HCT116 (cell line): ENCODE measurements around the gene ALDH5A1. TPM values are rescaled to one million over a fixed set of nuclear protein-coding genes. Genes with fewer than 3 reads are reported as not detected.

Experiments used
- ATAC-seq: fragments of 200-7000 bp; cut with Tn5 transposase; 2 replicates; pipeline ENCODE4 v1.9.1; 2020; ENCODE audit warnings: mild to moderate bottlenecking, moderate library complexity
- BruUV-seq: library from RNA; stranded (reverse); fragments of 400-500 nt; replicated peaks from 2 replicates; lab custom pipeline; 2021; lab: Mats Ljungman, UMichigan
- CTCF ChIA-PET: fragments of 300-600 bp; sonication (Branson Sonifier 250); formaldehyde crosslinking; loops from one replicate; lab custom pipeline; 2021; ENCODE audit warnings: antibody characterized with exemption; lab: Charles Lee
- POLR2A ChIA-PET: fragments of 300-600, 350-600 bp; sonication (Branson Sonifier 250); formaldehyde crosslinking; loops from one replicate; lab custom pipeline; 2021; ENCODE audit warnings: antibody characterized with exemption; lab: Charles Lee
- RAD21 ChIA-PET, 2 experiments: fragments of 300-600 bp; sonication (Branson Sonifier 250); formaldehyde crosslinking; loops; one replicate each; lab custom pipeline; 2023; ENCODE audit warnings: low total read pairs in 2 of 2; ENCODE audit not compliant: uncharacterized antibody in 2 of 2, unreplicated experiment in 2 of 2, low non-redundant PET in 1 of 2; lab: Charles Lee
- DNase-seq: peaks from one replicate; pipeline ENCODE4 v3.0.0-alpha.2; 2010; ENCODE audit warnings: low read depth, low spot score
- H2AFZ ChIP-seq: fragments of 200-600 bp; shearing (Covaris generic), sonication (generic); 2 replicates; pipeline ENCODE4 v1.6.1; 2017; ENCODE audit warnings: low read depth, mixed run types, mixed read lengths, antibody characterized with exemption, low read length; ENCODE audit not compliant: poor library complexity, severe bottlenecking
- H3K27ac ChIP-seq: 2 replicates; pipeline ENCODE4 v1.5.1; 2012; ENCODE audit warnings: low read depth, low read length
- H3K27me3 ChIP-seq: fragments of 200-600 bp; sonication (generic); 2 replicates; pipeline ENCODE4 v1.6.1; 2016; ENCODE audit warnings: mixed run types, low read length, mixed read lengths; ENCODE audit not compliant: insufficient read depth
- H3K36me3 ChIP-seq, 2 experiments: fragments of 200-500 bp in 1 of 2; fragments of 200-600 bp in 1 of 2; sonication (Bioruptor generic) in 1 of 2; sonication (generic) in 1 of 2; 2 replicates each; pipeline versions ENCODE4 v1.5.1 to v1.6.1; 2014 to 2016; ENCODE audit warnings: low read length in 2 of 2, inconsistent platforms in 1 of 2, mixed read lengths in 1 of 2, mixed run types in 1 of 2; ENCODE audit not compliant: insufficient read depth in 2 of 2, control insufficient read depth in 1 of 2
- H3K4me1 ChIP-seq, 2 experiments: fragments of 200-600 bp in 1 of 2; sonication (generic) in 1 of 2; 2 replicates each; pipeline versions ENCODE4 v1.5.1 to v1.6.1; 2012 to 2017; ENCODE audit warnings: low read length in 2 of 2, inconsistent platforms in 1 of 2, mild to moderate bottlenecking in 1 of 2, mixed read lengths in 1 of 2, mixed run types in 1 of 2, moderate library complexity in 1 of 2; ENCODE audit not compliant: insufficient read depth in 2 of 2, control insufficient read depth in 1 of 2
- H3K4me2 ChIP-seq: fragments of 200-600 bp; sonication (generic); 2 replicates; pipeline ENCODE4 v1.6.1; 2017; ENCODE audit warnings: mixed run types, low read length, mixed read lengths
- H3K4me3 ChIP-seq, 2 experiments: fragments of 200-600 bp in 1 of 2; sonication (generic) in 1 of 2; replicated peaks in 1 of 2; 2 replicates each; pipeline ENCODE4 v1.5.1; 2011 to 2016; ENCODE audit warnings: low read length in 2 of 2, control low read depth in 1 of 2, low read depth in 1 of 2, mild to moderate bottlenecking in 1 of 2, mixed read lengths in 1 of 2, mixed run types in 1 of 2
- H3K79me2 ChIP-seq: fragments of 200-600 bp; sonication (generic); 2 replicates; pipeline ENCODE4 v1.6.1; 2017; ENCODE audit warnings: mild to moderate bottlenecking, mixed run types, low read length, moderate library complexity, mixed read lengths; ENCODE audit not compliant: insufficient read depth
- H3K9ac ChIP-seq: fragments of 200-600 bp; sonication (generic); 2 replicates; pipeline ENCODE4 v1.6.1; 2016; ENCODE audit warnings: low read length, mixed read lengths
- H3K9me2 ChIP-seq: fragments of 200-600 bp; sonication (generic), shearing (Covaris generic); 2 replicates; pipeline ENCODE4 v1.6.1; 2017; ENCODE audit warnings: mixed run types, mild to moderate bottlenecking, moderate library complexity; ENCODE audit not compliant: insufficient read depth
- H3K9me3 ChIP-seq, 2 experiments: fragments of 200-500 bp in 1 of 2; fragments of 200-600 bp in 1 of 2; sonication (Bioruptor generic) in 1 of 2; sonication (generic) in 1 of 2; 2 replicates each; pipeline ENCODE4 v1.6.1; 2014 to 2017; ENCODE audit warnings: low read length in 2 of 2, mixed read lengths in 2 of 2, inconsistent platforms in 1 of 2, low read depth in 1 of 2, mild to moderate bottlenecking in 1 of 2, mixed run types in 1 of 2, moderate library complexity in 1 of 2; ENCODE audit not compliant: control insufficient read depth in 1 of 2, insufficient read depth in 1 of 2
- H4K20me1 ChIP-seq: fragments of 200-600 bp; sonication (generic), shearing (Covaris generic); 2 replicates; pipeline ENCODE4 v1.6.1; 2017; ENCODE audit warnings: mixed run types, mild to moderate bottlenecking, moderate library complexity; ENCODE audit not compliant: insufficient read depth
- EGR1 ChIP-seq: IDR thresholded peaks from 2 replicates; pipeline ENCODE4 v1.6.1; 2012; ENCODE audit warnings: low read depth
- ELF1 ChIP-seq: IDR thresholded peaks from 2 replicates; pipeline ENCODE4 v1.6.1; 2012; ENCODE audit warnings: low read depth, borderline replicate concordance
- EZH2 ChIP-seq: fragments of 200-600 bp; sonication (generic); IDR thresholded peaks from 2 replicates; pipeline ENCODE4 v1.6.1; 2017; ENCODE audit warnings: antibody characterized with exemption, mixed run types
- EZH2phosphoT487 ChIP-seq: fragments of 200-600 bp; IDR thresholded peaks from 2 replicates; pipeline ENCODE4 v1.6.1; 2018; ENCODE audit warnings: antibody characterized with exemption, borderline replicate concordance
- FOSL1 ChIP-seq: IDR thresholded peaks from 2 replicates; pipeline ENCODE4 v1.6.1; 2012; ENCODE audit warnings: low read depth
- SIN3A ChIP-seq: IDR thresholded peaks from 2 replicates; pipeline ENCODE4 v1.6.1; 2012; ENCODE audit warnings: low read depth
- SP1 ChIP-seq: IDR thresholded peaks from 2 replicates; pipeline ENCODE4 v1.6.1; 2012; ENCODE audit warnings: low read depth
- TCF7L2 ChIP-seq: IDR thresholded peaks from 2 replicates; pipeline ENCODE4 v1.7.0; 2011; ENCODE audit warnings: borderline replicate concordance, inconsistent platforms; ENCODE audit not compliant: insufficient read depth, insufficient read length; ENCODE audit errors: extremely low read depth
- ZFX ChIP-seq: fragments of 450-650 bp; IDR thresholded peaks from 2 replicates; pipeline ENCODE4 v1.6.1; 2017
- intact Hi-C: fragments of 100-400 bp; cut with micrococcal nuclease; formaldehyde crosslinking; loops from 2 replicates; pipeline ENCODE4 v1.10.0; 2022
- total RNA-seq: library from RNA; stranded (reverse); gene quantifications from one replicate; pipeline ENCODE4 v1.2.1, GENCODE V29; 2021; ENCODE audit not compliant: unreplicated experiment

Gene ALDH5A1
- total RNA-seq, 1 experiment from 2014 or later = 10.0 TPM

DNA sequence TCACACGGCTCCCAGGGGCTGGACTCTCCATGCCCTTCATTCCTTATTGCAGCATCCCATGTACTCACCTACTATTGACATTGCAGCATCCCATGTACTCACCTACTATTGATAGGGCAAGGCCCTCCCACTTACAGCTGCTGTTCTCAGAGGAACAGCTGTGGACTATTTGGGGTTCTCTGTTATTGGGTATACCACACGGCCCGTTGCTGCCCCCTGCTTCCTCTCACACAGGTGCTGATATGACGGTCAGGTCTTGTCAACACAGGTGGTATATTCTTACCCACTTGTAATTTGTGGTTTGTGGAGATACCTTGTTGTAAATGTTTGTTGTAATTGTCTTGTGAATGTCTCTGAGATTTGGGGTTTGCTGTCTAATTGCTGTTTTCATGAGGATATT is 18.8 kb downstream of the ALDH5A1 start:
- no TSS peak for BruUV-seq
- H3K36me3 ChIP-seq = no peaks in the 10 kb centered on the region
- H3K4me3 ChIP-seq = no peak overlapping the region
- no peaks in the 10 kb centered on the region for H3K79me2 ChIP-seq
- RAD21 ChIA-PET = no interaction called here
- H3K9me3 ChIP-seq = no peaks in the 10 kb centered on the region
- no peaks in the 10 kb centered on the region for H3K27me3 ChIP-seq
- no peaks in the 10 kb centered on the region for H3K4me1 ChIP-seq
- DNase-seq = no peak
- POLR2A ChIA-PET = no interaction called here
- intact Hi-C loops = no loop called here
- H3K9ac ChIP-seq = no peak overlapping the region
- H3K27ac ChIP-seq = no peak overlapping the region
- no peak for TF ChIP-seq ZFX
- TF ChIP-seq EZH2phosphoT487 = no peak
- no peak for TF ChIP-seq ELF1
- TF ChIP-seq EZH2 = no peak
- TF ChIP-seq SIN3A = no peak
- no peak for TF ChIP-seq SP1
- TF ChIP-seq EGR1 = no peak
- no peak for TF ChIP-seq FOSL1
- TF ChIP-seq, all 23 proteins: peak for 0
- no peak overlapping the region for H3K4me2 ChIP-seq
- H2AFZ ChIP-seq = no peak overlapping the region
- ATAC-seq = no peak
- CTCF ChIA-PET = no interaction called here
- H4K20me1 ChIP-seq = no peaks in the 10 kb centered on the region
- H3K9me2 ChIP-seq = no peaks in the 10 kb centered on the region

DNA sequence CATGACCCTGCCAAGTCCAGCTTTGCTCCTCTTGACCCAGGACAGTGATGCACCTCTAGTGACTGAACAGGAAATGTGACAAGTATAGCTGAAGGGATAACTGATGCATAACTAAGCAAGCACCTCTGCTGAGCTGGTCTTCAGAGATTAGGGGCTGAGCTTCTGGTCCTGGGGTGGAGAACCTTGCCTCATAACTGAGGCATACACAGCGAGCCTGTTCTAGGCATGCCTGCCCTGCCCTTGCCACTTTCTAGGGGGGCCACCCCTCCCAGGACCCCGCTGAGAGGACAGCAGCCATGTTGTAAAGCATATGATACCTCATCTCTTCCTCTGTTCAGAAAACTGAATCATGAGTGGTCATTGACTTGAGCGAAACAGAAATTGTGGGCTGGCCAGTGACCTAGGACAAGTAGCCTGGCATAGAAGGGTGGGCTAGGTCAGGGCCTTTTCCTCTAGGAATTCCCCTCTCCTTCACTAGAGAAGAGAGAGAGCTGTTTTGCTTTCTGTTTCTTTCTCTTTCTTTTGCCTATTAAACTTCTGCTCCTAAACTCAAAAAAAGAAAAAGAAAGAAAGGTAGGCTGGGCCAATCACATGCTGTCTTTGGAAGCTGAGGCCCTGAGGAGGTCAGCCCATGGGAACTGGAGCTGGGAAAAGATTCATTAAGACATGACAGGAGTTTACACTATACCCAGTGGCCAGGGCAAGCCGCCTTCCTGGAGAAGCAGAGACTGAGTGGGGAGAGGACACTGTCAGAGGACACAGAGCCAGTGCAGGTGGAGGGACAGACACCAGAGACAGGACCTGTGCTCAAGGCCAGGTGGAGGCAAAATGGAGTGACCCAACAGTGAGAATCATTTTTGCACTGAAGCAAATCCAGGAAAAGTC is 23.1 kb downstream of the ALDH5A1 start:
- DNase-seq (no peak), ATAC-seq (no peak)
- BruUV-seq = no TSS peak
- Histone ChIP-seq H3K4me3 (no peak overlapping the region), H3K36me3 (no peaks in the 10 kb centered on the region), H3K27ac (no peak overlapping the region), H3K4me1 (no peaks in the 10 kb centered on the region), H3K79me2 (no peaks in the 10 kb centered on the region), H3K9me2 (no peaks in the 10 kb centered on the region), H4K20me1 (no peaks in the 10 kb centered on the region), H3K27me3 (no peaks in the 10 kb centered on the region), H3K4me2 (no peak overlapping the region), H3K9me3 (no peaks in the 10 kb centered on the region), H2AFZ (no peak overlapping the region), H3K9ac (no peak overlapping the region)
- intact Hi-C loops = no loop called here
- POLR2A ChIA-PET = no interaction called here
- RAD21 ChIA-PET = no interaction called here
- no peak for TF ChIP-seq TCF7L2
- CTCF ChIA-PET = interaction anchor here (1.0 kb wide), 1 partner anchor 23 kb away, joined by 3 read pairs; the partner anchor contains the start of gene ALDH5A1
